Activated CD8-positive, alpha-beta memory T cell treated with anti-CD3 and anti-CD28 coated beads, Interleukin-2, amount 50 U/mL, for 1 hour (primary cell): ENCODE results near the gene HHATL.

Source experiments
- DNase-seq: peaks from one replicate; pipeline ENCODE4 v3.0.0-alpha.2; 2020; ENCODE audit errors: extremely low read depth

HHATL gene

GRCh38 chr3:42702066-42702951, at the start of gene HHATL:
Gene HHATL, minus strand, starts transcription at chr3:42702798. Its CDS starts 1,972 bp downstream, at chr3:42700826.
- no peak for DNase-seq

GRCh38 chr3:42751609-42752008, 49.0 kb upstream of the HHATL start:
- DNase-seq, result no peak

- no peak for DNase-seq
These were observed 48.2 kb upstream of the HHATL start for GRCh38 chr3:42750834-42751233.

GRCh38 chr3:42749753-42750231, 47.2 kb upstream of the HHATL start:
- DNase-seq, result no peak

- no peak for DNase-seq
These were observed 46.6 kb upstream of the HHATL start for GRCh38 chr3:42749025-42749752.

- DNase-seq, result no peak
These were observed 45.0 kb upstream of the HHATL start for GRCh38 chr3:42747581-42747980.

- DNase-seq, result no peak
These were observed 44.2 kb upstream of the HHATL start for GRCh38 chr3:42746455-42747450.

- no peak for DNase-seq
These were observed 43.3 kb upstream of the HHATL start for GRCh38 chr3:42745776-42746454.

GRCh38 chr3:42745291-42745745, 42.7 kb upstream of the HHATL start:
- no peak for DNase-seq

- no peak for DNase-seq
These were observed 40.8 kb upstream of the HHATL start for GRCh38 chr3:42743204-42743995.

GRCh38 chr3:42742688-42743087, 40.1 kb upstream of the HHATL start:
- DNase-seq, result no peak

- no peak for DNase-seq
These were observed 39.7 kb upstream of the HHATL start for GRCh38 chr3:42742259-42742658.

GRCh38 chr3:42741796-42742195, 39.2 kb upstream of the HHATL start:
- DNase-seq, result no peak

- no peak for DNase-seq
These were observed 37.0 kb upstream of the HHATL start for GRCh38 chr3:42739401-42740158.

GRCh38 chr3:42736531-42736930, 33.9 kb upstream of the HHATL start:
- DNase-seq, result no peak

- DNase-seq, result no peak
These were observed 33.5 kb upstream of the HHATL start for GRCh38 chr3:42736081-42736480.

- DNase-seq, result no peak
These were observed 33.0 kb upstream of the HHATL start for GRCh38 chr3:42735615-42736014.

- no peak for DNase-seq
These were observed 32.4 kb upstream of the HHATL start for GRCh38 chr3:42735019-42735418.

GRCh38 chr3:42734263-42734860, 31.8 kb upstream of the HHATL start:
- no peak for DNase-seq
